Testis (tissue), 3 donors: ENCODE measurements around the gene DNAJC30. TPM values are rescaled to one million over a fixed set of nuclear protein-coding genes. Genes with fewer than 3 reads are reported as not detected.
A peak's percentile ranks its signal among the peaks of the same experiment; 100 is the strongest.

Source experiments
- DNase-seq: peaks from one replicate; pipeline ENCODE4 v3.0.0-alpha.2; 2019
- H3K27ac ChIP-seq, 2 donors: fragments of 200-600 bp; sonication (generic); one replicate each; pipeline ENCODE4 v1.5.1; 2019
- H3K27me3 ChIP-seq: fragments of 200-600 bp; sonication (generic); one replicate; pipeline ENCODE4 v1.5.1; 2019
- H3K36me3 ChIP-seq: fragments of 200-600 bp; sonication (generic); one replicate; pipeline ENCODE4 v1.5.1; 2017; ENCODE audit warnings: low read depth; ENCODE audit errors: missing control alignments
- H3K4me1 ChIP-seq: fragments of 200-600 bp; sonication (generic); one replicate; pipeline ENCODE4 v1.5.1; 2019
- H3K4me3 ChIP-seq, 2 donors: fragments of 200-600 bp; sonication (generic); one replicate each; pipeline ENCODE4 v1.5.1; 2017 to 2019
- H3K9me3 ChIP-seq: fragments of 200-600 bp; sonication (generic); one replicate; pipeline ENCODE4 v1.5.1; 2017
- POLR2A ChIP-seq: fragments of 450-650 bp; IDR thresholded peaks from one replicate; pipeline ENCODE4 v1.6.1; 2017; ENCODE audit warnings: antibody characterized with exemption, mild to moderate bottlenecking, moderate library complexity
- WGBS, 2 donors: methylation state at CpG; one replicate each; pipeline ENCODE4 v1.1.5; 2018; 5-methylcytosine and 5-hydroxymethylcytosine counted together
- intact Hi-C: fragments of 100-400 bp; cut with DNase I; formaldehyde crosslinking; loops from one replicate; pipeline ENCODE4 v1.15.1; 2023; ENCODE audit warnings: low total_unique reads
- polyA plus RNA-seq: library from polyadenylated mRNA; stranded (reverse); fragments of 350-450 nt; fragmentation: Illumina TruSeq; extraction: RNeasy Lipid Tissue Mini Kit (QIAGEN cat#74804); gene quantifications from one replicate; pipeline ENCODE4 v1.2.3, GENCODE V29; 2014; ENCODE audit warnings: low read depth, low replicate concordance; ENCODE audit not compliant: insufficient read depth
- total RNA-seq, 2 donors: library from RNA; depleted of rRNA; stranded (reverse); fragments of >200 nt; gene quantifications; one replicate each; pipeline ENCODE4 v1.2.3, GENCODE V29; 2016
- TF ChIP-seq, protein P1 (sequence below), 3 experiments: fragments of 450-650 bp in 2 of 3; fragments of 200-600 bp in 1 of 3; sonication (generic) in 1 of 3; IDR thresholded peaks; one replicate each; pipeline ENCODE4 v1.5.1; 2016 to 2019; ENCODE audit warnings: antibody characterized with exemption in 3 of 3, mild to moderate bottlenecking in 2 of 3, moderate library complexity in 1 of 3

Gene DNAJC30
- total and polyA plus RNA-seq, 3 donors from 2014 or later = 19.7 to 27.7 (median 25.0) TPM

DNA sequence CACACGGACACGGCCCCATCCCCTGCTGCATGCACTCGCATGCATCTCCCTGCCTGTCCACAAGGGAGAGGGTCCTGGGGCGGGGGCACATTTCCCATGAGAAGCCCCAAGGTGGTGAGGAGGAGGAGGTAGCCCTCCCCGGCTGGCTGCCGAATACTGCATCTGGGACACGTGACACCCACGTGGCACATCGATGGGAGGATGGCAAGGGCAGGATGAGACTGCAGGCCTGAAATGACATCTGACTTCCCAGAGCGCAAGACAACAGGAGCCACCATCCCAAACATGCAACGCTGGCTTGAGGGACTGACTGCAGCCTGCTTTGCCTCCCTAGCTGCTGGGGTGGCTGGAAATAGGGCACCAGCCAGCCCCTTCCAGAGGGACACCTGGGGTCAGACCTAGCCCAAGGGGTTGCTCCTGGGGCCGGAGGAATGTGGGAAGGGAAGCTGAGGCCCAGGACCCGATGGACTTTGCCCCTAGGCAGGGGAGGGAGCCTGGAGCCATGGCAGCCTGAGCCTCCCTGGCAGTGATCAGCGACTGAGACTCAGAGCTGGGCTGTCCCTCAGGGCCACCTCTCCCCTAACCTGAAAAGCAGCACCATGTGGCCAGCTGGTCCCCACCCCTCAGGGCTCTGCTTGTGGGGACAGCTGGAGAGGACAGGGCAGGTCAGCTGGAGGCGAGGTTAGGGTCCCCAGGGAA is 16.3 kb upstream of the DNAJC30 start:
- intact Hi-C loops = no loop called here
- H3K4me1 ChIP-seq = peaks cover 5% of the 10 kb centered on the region
- H3K36me3 ChIP-seq = no peaks in the 10 kb centered on the region
- 75 to 91% methylated on average over 8 to 13 of the region's 15 CpGs for whole genome bisulfite sequencing, 2 donors
- no peak overlapping the region for H3K4me3 ChIP-seq
- no peaks in the 10 kb centered on the region for H3K27me3 ChIP-seq
- DNase-seq = no peak
- no peak for TF ChIP-seq POLR2A
- TF ChIP-seq, protein P1, sequence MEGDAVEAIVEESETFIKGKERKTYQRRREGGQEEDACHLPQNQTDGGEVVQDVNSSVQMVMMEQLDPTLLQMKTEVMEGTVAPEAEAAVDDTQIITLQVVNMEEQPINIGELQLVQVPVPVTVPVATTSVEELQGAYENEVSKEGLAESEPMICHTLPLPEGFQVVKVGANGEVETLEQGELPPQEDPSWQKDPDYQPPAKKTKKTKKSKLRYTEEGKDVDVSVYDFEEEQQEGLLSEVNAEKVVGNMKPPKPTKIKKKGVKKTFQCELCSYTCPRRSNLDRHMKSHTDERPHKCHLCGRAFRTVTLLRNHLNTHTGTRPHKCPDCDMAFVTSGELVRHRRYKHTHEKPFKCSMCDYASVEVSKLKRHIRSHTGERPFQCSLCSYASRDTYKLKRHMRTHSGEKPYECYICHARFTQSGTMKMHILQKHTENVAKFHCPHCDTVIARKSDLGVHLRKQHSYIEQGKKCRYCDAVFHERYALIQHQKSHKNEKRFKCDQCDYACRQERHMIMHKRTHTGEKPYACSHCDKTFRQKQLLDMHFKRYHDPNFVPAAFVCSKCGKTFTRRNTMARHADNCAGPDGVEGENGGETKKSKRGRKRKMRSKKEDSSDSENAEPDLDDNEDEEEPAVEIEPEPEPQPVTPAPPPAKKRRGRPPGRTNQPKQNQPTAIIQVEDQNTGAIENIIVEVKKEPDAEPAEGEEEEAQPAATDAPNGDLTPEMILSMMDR (IDR thresholded peaks at IDR 0.05) = no peak
- no peaks in the 10 kb centered on the region for H3K9me3 ChIP-seq
- H3K27ac ChIP-seq = no peak overlapping the region

DNA sequence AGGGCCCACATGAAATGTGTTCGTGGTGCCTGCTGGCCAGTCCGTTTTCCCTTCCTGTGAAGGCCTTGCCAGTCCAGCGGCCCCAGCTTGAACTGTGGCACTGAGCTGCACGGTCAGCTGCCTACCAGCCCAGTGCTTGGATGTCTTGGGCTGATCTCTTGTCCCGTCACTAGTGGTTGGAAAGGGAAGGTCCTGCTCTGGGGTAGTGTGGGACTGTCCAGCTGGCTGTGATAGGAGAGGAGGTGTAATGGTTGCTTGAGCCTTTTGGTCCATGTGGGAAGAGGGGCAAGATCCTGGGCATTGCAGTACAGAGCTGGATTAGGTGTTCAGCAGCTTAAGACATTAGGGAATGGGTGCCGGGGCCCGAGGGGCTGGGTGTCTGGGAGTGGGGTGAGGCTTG is 15.2 kb upstream of the DNAJC30 start:
- Histone ChIP-seq H3K27ac (no peak overlapping the region), H3K4me3 (no peak overlapping the region), H3K36me3 (no peaks in the 10 kb centered on the region), H3K4me1 (peaks cover 3% of the 10 kb centered on the region), H3K27me3 (no peaks in the 10 kb centered on the region), H3K9me3 (no peaks in the 10 kb centered on the region)
- intact Hi-C loops = no loop called here
- WGBS, 2 donors = 70 to 80% methylated on average over 5 to 7 of the region's 7 CpGs
- no peak for DNase-seq
- TF ChIP-seq, protein P1 (IDR thresholded peaks at IDR 0.05) = no peak
- no peak for TF ChIP-seq POLR2A

DNA sequence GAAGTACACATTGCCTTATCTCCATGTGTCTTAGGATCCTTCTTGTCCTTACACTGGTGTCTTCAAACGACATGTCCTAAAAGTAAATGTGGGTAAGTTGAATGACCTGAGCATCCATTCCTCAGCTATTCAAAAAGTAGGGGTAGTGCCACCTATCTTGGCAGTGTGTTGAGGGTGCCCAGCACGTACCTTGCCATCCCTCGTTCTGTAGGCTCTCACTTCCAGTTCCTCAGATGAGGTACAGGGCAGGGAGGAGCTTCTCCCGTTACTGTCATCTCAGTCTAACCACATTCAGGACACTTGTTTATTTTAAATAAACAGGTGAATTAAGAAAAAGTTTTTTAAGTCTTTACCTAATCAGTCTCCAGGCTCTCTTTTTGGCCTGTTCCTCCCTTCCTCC is 13.1 kb upstream of the DNAJC30 start:
- Histone ChIP-seq H3K27me3 (no peaks in the 10 kb centered on the region), H3K4me1 (peaks cover 6% of the 10 kb centered on the region), H3K27ac (no peak overlapping the region), H3K9me3 (no peaks in the 10 kb centered on the region), H3K4me3 (no peak overlapping the region), H3K36me3 (no peaks in the 10 kb centered on the region)
- intact Hi-C loops = no loop called here
- 91 to 92% methylated on average over 4 of the region's 4 CpGs for WGBS, 2 donors
- no peak for TF ChIP-seq POLR2A
- DNase-seq = no peak

DNA sequence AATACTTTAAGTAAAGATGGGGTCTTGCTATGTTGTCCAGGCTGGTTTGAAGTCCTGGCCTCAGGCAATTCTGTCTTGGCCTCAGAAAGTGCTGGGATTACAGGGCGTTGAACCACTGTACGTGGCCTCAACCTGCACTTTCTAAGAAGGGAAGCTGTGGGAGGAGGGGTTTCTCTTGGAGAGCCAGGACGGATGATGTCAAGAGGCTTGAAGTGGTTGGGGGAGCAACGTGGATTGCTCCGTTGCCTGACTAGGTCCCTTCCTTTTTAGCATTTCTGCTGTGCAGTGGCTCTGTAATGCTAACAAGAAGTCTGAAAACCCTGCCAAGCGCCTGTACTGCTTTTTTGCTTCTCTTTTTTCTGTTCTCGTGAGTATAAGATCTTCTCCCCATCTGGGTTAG is 7.4 kb upstream of the DNAJC30 start:
- Histone ChIP-seq H3K36me3 (no peaks in the 10 kb centered on the region), H3K9me3 (no peaks in the 10 kb centered on the region), H3K4me3 (no peak overlapping the region), H3K4me1 (peaks cover 8% of the 10 kb centered on the region), H3K27ac (peak overlapping the region in 1 of 2 donors; percentile 32), H3K27me3 (no peaks in the 10 kb centered on the region)
- DNase-seq = no peak
- no peak for TF ChIP-seq POLR2A
- TF ChIP-seq, protein P1 (IDR thresholded peaks at IDR 0.05) = no peak
- intact Hi-C loops = no loop called here
- WGBS, 2 donors = 79 to 88% methylated on average over 7 of the region's 7 CpGs

DNA sequence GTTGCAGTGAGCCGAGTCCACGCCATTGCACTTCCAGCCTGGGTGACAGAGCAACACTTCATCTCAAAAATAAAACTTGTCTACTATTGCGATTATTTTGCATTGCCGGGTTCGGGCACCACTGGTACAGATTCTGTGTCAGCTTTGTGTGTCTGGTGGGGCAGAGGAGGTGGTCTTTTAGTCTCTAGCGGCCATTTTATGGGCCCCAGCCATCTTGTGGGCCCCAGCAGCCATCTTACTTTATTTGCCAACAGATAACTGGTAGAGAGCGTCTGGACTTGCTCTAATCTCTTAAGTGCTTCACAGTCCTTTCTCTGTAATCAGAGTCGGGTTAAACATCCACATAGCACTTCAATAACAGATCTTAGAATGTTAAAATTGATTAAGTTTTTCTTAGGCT is 5.0 kb upstream of the DNAJC30 start:
- Histone ChIP-seq H3K9me3 (no peaks in the 10 kb centered on the region), H3K27me3 (no peaks in the 10 kb centered on the region), H3K4me3 (no peak overlapping the region), H3K4me1 (peaks cover 15% of the 10 kb centered on the region), H3K36me3 (no peaks in the 10 kb centered on the region), H3K27ac (no peak overlapping the region)
- TF ChIP-seq POLR2A = no peak
- TF ChIP-seq, protein P1 (IDR thresholded peaks at IDR 0.05) = no peak
- intact Hi-C loops = no loop called here
- no peak for DNase-seq
- 89 to 90% methylated on average over 8 of the region's 8 CpGs for WGBS, 2 donors
